GM23248 (cell line): ENCODE results near the gene DKK1.

Source experiments
- EZH2 ChIP-seq: fragments of 200-600 bp; sonication (generic); IDR thresholded peaks from 2 replicates; pipeline ENCODE4 v1.6.1; 2018; ENCODE audit warnings: antibody characterized with exemption, mild to moderate bottlenecking; ENCODE audit not compliant: insufficient read depth, poor library complexity, severe bottlenecking
- EZH2phosphoT487 ChIP-seq: fragments of 200-600 bp; sonication (generic); IDR thresholded peaks from 2 replicates; pipeline ENCODE4 v1.6.1; 2018; ENCODE audit warnings: antibody characterized with exemption, moderate library complexity, mild to moderate bottlenecking, low read depth; ENCODE audit not compliant: insufficient read depth

DNA sequence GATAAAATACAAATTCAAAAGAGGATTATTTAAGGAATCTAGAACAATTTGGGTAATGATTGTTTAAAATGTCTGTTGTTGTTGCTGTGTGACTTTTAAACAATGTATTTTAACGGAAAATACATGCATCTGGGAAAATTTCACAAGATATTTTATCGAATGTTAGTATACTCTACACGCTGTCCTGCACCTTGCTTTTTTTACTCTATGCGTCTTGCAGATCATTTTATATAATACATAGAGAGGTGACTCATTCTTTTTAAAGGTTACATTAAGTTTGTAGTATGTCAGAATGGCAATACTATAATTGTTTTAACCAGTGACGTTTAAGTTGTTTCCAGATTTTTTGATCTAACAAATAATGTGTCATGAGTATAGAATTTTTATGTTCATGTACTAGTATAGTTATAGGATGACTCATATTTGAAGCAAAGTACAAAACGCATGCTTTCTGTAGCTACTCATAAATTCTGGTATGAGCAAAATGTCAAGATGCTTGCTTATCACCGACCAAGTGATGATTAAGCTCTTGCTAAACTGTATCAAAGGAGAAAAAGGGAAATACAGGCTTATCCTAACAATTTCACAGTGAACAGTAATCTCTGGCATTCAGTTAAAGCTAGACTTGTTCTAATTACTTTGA, 4.9 kb downstream of the DKK1 start:
- TF ChIP-seq EZH2: no peak
- peak; percentile 89 for TF ChIP-seq EZH2phosphoT487
